Transverse colon (tissue), 4 donors: ENCODE data around the gene HOGA1. TPM values are rescaled to one million over a fixed set of nuclear protein-coding genes. Genes with fewer than 3 reads are reported as not detected.

Experiments
- DNase-seq: peaks from one replicate; pipeline ENCODE4 v3.0.0-alpha.2; 2019
- H3K27ac ChIP-seq, 4 donors: fragments of 200-600 bp; sonication (generic); 2 replicates each; pipeline ENCODE4 v1.5.1; 2016 to 2018; ENCODE audit warnings: inconsistent platforms in 4 of 4
- H3K27me3 ChIP-seq: fragments of 200-600 bp; sonication (generic); 2 replicates; pipeline ENCODE4 v1.5.1; 2017; ENCODE audit warnings: inconsistent platforms
- H3K36me3 ChIP-seq, 4 donors: fragments of 200-600 bp; sonication (generic); 2 replicates each; pipeline ENCODE4 v1.5.1; 2017 to 2019; ENCODE audit warnings: inconsistent platforms in 4 of 4
- H3K4me1 ChIP-seq, 4 donors: fragments of 200-600 bp; sonication (generic); 2 replicates each; pipeline ENCODE4 v1.5.1; 2017 to 2020; ENCODE audit warnings: inconsistent platforms in 4 of 4
- H3K4me3 ChIP-seq, 4 donors: fragments of 200-600 bp; sonication (generic); 1 replicate in 1 of 4; 2 replicates in 3 of 4; pipeline versions ENCODE4 v1.5.1 to v1.6.1; 2017 to 2019; ENCODE audit warnings: inconsistent platforms in 4 of 4
- H3K9me3 ChIP-seq, 2 donors: fragments of 200-600 bp; sonication (generic); 2 replicates each; pipeline ENCODE4 v1.5.1; 2017 to 2019; ENCODE audit warnings: inconsistent platforms in 2 of 2
- EP300 ChIP-seq: sonication (generic); formaldehyde crosslinking; IDR thresholded peaks from one replicate; pipeline ENCODE4 v1.6.1; 2017; ENCODE audit warnings: antibody characterized with exemption, low read depth
- POLR2A ChIP-seq: fragments of 450-650 bp; IDR thresholded peaks from one replicate; pipeline ENCODE4 v1.6.1; 2016; ENCODE audit warnings: antibody characterized with exemption, mild to moderate bottlenecking, moderate library complexity
- POLR2AphosphoS5 ChIP-seq, 3 donors: sonication (generic); formaldehyde crosslinking; IDR thresholded peaks; one replicate each; pipeline ENCODE4 v1.6.1; 2016; ENCODE audit warnings: antibody characterized with exemption in 3 of 3
- WGBS, 2 donors: methylation state at CpG; one replicate each; pipeline ENCODE4 v1.1.5; 2018; ENCODE audit warnings: low coverage in 1 of 2; 5-methylcytosine and 5-hydroxymethylcytosine counted together
- in situ Hi-C, 4 donors: fragments of 200-750 bp; cut with MboI; loops; one replicate each; pipeline versions ENCODE4 v1.15.0 to v1.15.1; 2017; ENCODE audit warnings: low sequenced_read_pairs in 3 of 4, low pct_ligation_motif_present in 1 of 4, low pct_unique_long_range_greater_than_20kb in 1 of 4
- intact Hi-C: fragments of 100-400 bp; cut with DNase I; formaldehyde crosslinking; loops from one replicate; pipeline ENCODE4 v1.15.1; 2023; ENCODE audit warnings: low total_unique reads
- total RNA-seq, 4 donors: library from RNA; depleted of rRNA; stranded (reverse); fragments of >200 nt; gene quantifications; one replicate each; pipeline ENCODE4 v1.1.0, GENCODE V29; 2016
- TF ChIP-seq, protein P1 (sequence below), 5 experiments: fragments of 200-600 bp in 3 of 5; fragments of 450-650 bp in 2 of 5; sonication (generic) in 3 of 5; IDR thresholded peaks; 1 replicate in 2 of 5; 2 replicates in 3 of 5; pipeline ENCODE4 v1.5.1; 2016 to 2017; ENCODE audit warnings: antibody characterized with exemption in 5 of 5, inconsistent platforms in 3 of 5, mild to moderate bottlenecking in 2 of 5, moderate library complexity in 1 of 5

HOGA1 gene
- total RNA-seq, 4 donors from 2014 or later, result not detected

DNA sequence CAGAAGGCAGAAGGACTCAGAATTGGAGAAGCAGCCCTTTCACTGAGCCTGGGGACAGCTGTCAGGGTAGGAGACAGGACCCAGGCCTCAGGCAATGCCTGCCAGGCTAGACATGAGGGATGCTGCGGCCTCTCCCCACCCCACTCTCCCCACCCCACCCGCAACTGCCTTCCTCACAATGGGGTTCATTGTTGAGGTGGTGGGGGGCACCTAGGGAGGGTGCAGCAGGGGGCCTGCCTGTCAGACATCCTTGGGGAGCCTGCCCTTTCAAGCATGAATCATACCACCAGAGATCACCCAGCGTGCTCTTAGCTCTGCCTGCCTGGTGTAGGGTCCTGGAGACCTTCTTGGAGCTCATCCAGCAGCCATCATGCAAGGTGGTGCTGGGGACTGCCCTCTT is 5.3 kb downstream of the HOGA1 start, which contains the start of gene C10orf62:
C10orf62 (plus strand) TSS at position 243 of the 400 bp plus-strand sequence. CDS start 177 bp downstream, outside the sequence.
- Histone ChIP-seq H3K36me3 (no peaks in the 10 kb centered on the region), H3K4me3 (no peak within 1 kb of the TSS), H3K27me3 (no peaks in the 10 kb centered on the region), H3K27ac (no peak within 1 kb of the TSS), H3K9me3 (no peaks in the 10 kb centered on the region), H3K4me1 (no peaks in the 10 kb centered on the region)
- intact Hi-C loops (no loop called here), in situ Hi-C loops (no loop called here)
- WGBS, 2 donors, result 56% methylated on average over 2 of the region's 3 CpGs; no CpG with 5 or more reads in 1 of the 2 donors
- DNase-seq, result no peak
- TF ChIP-seq, protein P1, sequence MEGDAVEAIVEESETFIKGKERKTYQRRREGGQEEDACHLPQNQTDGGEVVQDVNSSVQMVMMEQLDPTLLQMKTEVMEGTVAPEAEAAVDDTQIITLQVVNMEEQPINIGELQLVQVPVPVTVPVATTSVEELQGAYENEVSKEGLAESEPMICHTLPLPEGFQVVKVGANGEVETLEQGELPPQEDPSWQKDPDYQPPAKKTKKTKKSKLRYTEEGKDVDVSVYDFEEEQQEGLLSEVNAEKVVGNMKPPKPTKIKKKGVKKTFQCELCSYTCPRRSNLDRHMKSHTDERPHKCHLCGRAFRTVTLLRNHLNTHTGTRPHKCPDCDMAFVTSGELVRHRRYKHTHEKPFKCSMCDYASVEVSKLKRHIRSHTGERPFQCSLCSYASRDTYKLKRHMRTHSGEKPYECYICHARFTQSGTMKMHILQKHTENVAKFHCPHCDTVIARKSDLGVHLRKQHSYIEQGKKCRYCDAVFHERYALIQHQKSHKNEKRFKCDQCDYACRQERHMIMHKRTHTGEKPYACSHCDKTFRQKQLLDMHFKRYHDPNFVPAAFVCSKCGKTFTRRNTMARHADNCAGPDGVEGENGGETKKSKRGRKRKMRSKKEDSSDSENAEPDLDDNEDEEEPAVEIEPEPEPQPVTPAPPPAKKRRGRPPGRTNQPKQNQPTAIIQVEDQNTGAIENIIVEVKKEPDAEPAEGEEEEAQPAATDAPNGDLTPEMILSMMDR (IDR thresholded peaks at IDR 0.05), result no peak
- no peak for TF ChIP-seq POLR2A
- TF ChIP-seq EP300, result no peak
- TF ChIP-seq POLR2AphosphoS5 (IDR thresholded peaks at IDR 0.05), result no peak

DNA sequence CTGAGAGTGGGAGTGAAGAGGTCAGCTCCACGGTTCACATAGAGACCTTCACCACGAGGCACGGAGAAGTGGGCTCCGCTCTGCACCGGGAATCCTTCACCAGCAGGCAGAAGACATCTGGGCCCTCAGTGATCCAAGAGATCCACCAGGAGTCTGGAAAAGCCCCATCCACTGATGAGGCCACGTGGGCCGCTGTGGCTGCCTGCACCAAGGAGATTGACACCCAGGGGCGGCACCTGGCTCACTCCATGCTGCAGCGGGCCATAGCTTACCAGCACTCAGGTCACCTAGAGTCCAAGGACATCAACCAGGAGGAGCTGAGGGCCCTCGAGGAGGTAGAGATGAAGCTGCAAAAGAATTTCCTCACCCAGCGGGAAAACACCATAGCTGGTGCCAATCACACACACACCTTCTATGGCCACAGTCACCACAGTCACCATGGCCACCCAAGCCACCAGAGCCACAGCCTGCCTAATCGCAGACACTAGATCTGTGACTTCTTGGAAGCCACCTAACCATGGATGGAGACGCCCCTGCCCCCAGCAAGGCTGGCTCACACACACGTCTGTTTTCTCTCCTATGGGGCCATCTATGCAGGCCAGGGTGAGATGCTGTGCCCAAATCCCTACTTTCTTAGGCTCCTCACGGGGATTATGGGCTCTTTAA is 6.0 kb downstream of the HOGA1 start:
- H3K9me3 ChIP-seq, result no peaks in the 10 kb centered on the region
- H3K27me3 ChIP-seq, result no peaks in the 10 kb centered on the region
- no peaks in the 10 kb centered on the region for H3K36me3 ChIP-seq
- TF ChIP-seq EP300, result no peak
- TF ChIP-seq POLR2AphosphoS5 (IDR thresholded peaks at IDR 0.05), result no peak
- TF ChIP-seq, protein P1 (IDR thresholded peaks at IDR 0.05), result no peak
- no peak for TF ChIP-seq POLR2A
- H3K27ac ChIP-seq, result no peak overlapping the region
- no peak for DNase-seq
- H3K4me3 ChIP-seq, result no peak overlapping the region
- H3K4me1 ChIP-seq, result no peaks in the 10 kb centered on the region
- WGBS, 2 donors, result 83% methylated on average over 15 of the region's 15 CpGs; no CpG with 5 or more reads in 1 of the 2 donors
- intact Hi-C loops, result no loop called here
- in situ Hi-C loops, result no loop called here

DNA sequence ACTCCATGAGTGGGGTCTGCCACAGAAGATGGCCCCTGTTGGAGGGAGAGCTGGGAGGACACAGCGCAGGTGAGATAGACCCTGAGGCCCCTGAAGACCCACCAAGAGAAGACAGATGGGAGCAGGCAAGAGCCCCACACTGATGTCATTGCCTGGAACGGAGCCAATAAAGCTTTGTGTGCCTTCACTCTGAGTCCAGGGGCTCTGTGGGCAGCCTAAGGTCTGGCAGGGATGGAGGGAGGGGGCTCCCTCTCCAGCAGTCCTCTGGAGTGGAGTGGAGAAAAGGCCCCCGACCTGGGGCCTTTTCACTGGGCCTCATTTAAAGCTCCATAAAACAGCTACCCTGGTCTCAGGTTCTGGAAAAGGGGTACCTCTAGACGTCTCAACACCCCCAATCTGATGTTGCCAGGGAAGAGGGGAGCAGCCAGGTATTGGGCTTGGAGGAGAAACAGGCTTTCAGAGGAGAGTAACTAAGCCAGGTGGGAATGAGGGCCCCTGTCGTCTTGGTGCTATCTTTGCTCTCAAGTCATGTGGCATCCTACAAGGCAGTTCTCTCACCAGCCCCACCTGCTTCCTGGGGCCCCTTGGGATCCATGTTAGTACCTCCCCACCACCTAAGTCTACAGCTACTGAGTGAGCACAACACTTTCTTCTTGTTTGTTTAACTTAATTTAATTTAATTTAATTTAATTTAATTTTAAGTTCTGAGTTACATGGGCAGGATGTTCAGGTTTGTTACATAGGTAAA is 6.7 kb downstream of the HOGA1 start:
- no peak overlapping the region for H3K4me3 ChIP-seq
- H3K9me3 ChIP-seq, result no peaks in the 10 kb centered on the region
- no peaks in the 10 kb centered on the region for H3K27me3 ChIP-seq
- 74 to 100% methylated on average over 1 to 5 of the region's 5 CpGs for WGBS, 2 donors
- intact Hi-C loops, result no loop called here
- in situ Hi-C loops, result no loop called here
- TF ChIP-seq, protein P1 (IDR thresholded peaks at IDR 0.05), result no peak
- no peak for TF ChIP-seq POLR2A
- no peak for TF ChIP-seq POLR2AphosphoS5 (IDR thresholded peaks at IDR 0.05)
- no peak for TF ChIP-seq EP300
- no peak overlapping the region for H3K27ac ChIP-seq
- peaks cover 0 to 3% (median 0%) of the 10 kb centered on the region in 4 donors for H3K4me1 ChIP-seq
- no peaks in the 10 kb centered on the region for H3K36me3 ChIP-seq
- no peak for DNase-seq

DNA sequence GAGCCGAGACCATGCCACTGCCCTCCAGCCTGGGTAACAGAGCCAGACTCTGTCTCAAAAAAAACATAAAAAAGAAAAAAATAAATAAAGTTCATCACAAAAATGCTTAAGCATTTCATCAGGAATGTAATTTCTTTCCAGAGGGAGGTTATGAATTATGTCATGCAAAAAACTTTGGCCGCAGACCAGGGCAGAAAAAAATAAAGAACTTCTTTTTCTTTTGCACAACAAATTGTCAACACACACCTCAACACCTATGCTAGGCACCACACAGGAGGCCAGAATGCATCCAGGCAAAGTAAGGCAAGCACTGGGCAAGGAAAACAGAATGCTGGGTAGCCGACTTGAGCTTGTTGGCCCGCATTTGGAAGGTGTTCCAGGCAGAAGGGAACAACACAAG is 9.2 kb downstream of the HOGA1 start:
- intact Hi-C loops, result no loop called here
- peak overlapping the region in 1 of 4 donors; percentile 45 for H3K27ac ChIP-seq
- WGBS, 2 donors, result 73 to 77% methylated on average over 4 of the region's 4 CpGs

More for the DNA sequence above, 9.2 kb downstream of the HOGA1 start:
- no peaks in the 10 kb centered on the region for H3K9me3 ChIP-seq
- TF ChIP-seq POLR2AphosphoS5 (IDR thresholded peaks at IDR 0.05) (no peak), EP300 (no peak), POLR2A (no peak)
- TF ChIP-seq, protein P1 (IDR thresholded peaks at IDR 0.05), result no peak
- no peaks in the 10 kb centered on the region for H3K36me3 ChIP-seq
- peaks cover 3 to 10% (median 5%) of the 10 kb centered on the region in 4 donors for H3K4me1 ChIP-seq
- in situ Hi-C loops, result no loop called here
- DNase-seq, result no peak
- no peaks in the 10 kb centered on the region for H3K27me3 ChIP-seq
- H3K4me3 ChIP-seq, result no peak overlapping the region
